A549 treated with AZD9567 at 1 μM for 4 hours (cell line): ENCODE results near the gene COMMD4. TPM values are rescaled to one million over a fixed set of nuclear protein-coding genes. Genes with fewer than 3 reads are reported as not detected.

Experiments used
- total RNA-seq: library from RNA; stranded (reverse); fragments of 200-300 nt; extraction: Qiagen RNA extraction; gene quantifications from 5 replicates; pipeline ENCODE4 v1.2.3, GENCODE V29; 2022; ENCODE audit not compliant: insufficient read depth

COMMD4 gene
- total RNA-seq = 178 to 189 TPM (median 188 TPM) in 5 replicates

DNA sequence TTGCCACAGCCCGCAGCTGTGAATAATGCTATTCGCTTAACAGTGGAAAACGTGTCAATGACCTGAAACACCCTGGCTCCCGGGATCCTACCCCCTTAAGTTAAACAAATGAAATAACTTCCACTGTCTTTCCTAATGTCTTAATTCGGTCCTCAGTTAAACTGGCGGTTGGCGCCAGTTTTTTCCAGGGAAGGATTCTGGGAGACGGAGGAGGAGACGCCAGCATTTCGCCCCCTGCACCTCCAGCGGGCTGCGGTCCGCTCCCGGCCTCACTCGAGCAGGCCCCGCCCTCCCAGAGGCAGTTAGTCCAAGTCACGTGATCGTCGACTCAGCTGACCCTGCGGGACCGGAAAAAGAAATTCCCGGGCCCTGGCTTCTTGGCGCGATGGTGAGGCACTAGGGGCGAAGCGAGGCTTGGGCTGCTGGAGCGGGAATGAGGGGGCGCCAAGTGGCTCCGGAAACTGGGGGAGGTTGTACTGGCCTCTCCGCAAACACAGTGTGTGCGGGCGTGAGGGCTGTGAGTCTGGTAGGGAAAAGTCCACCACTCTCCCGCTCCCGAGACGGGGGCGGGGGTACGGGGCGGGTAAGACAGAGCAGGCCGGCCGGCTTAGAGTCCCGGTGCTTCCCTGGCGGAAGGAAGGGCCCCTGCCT lies at the start of gene COMMD4:
Gene COMMD4 (plus strand): TSS at position 359 of the 651 bp plus-strand sequence. CDS start 27 bp downstream, at position 386.

DNA sequence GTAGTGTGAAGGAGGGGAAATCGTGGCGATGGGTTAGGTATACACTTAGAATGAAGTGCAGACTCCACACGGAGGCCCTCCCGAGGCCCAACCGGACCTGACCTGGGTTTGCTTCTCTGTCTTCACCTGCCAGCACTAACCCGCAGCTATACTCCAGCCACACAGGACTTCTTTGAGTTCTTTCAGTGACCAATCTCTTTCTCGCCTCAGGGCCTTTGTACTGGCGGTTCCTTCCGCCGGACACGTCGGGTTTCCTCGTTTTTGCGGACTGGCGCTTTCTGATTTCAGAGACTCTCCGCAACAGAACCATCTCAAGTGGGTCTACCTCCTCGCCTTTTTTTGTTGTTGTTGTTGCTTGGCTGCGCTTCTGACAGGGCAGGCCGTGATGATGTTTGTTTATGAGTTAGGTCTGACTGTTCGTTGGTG lies 10.9 kb downstream of the COMMD4 start, which contains the start of gene NEIL1:
Gene NEIL1 (plus strand): TSS at position 244 of the 426 bp plus-strand sequence. CDS start 1,867 bp downstream, outside the sequence.

DNA sequence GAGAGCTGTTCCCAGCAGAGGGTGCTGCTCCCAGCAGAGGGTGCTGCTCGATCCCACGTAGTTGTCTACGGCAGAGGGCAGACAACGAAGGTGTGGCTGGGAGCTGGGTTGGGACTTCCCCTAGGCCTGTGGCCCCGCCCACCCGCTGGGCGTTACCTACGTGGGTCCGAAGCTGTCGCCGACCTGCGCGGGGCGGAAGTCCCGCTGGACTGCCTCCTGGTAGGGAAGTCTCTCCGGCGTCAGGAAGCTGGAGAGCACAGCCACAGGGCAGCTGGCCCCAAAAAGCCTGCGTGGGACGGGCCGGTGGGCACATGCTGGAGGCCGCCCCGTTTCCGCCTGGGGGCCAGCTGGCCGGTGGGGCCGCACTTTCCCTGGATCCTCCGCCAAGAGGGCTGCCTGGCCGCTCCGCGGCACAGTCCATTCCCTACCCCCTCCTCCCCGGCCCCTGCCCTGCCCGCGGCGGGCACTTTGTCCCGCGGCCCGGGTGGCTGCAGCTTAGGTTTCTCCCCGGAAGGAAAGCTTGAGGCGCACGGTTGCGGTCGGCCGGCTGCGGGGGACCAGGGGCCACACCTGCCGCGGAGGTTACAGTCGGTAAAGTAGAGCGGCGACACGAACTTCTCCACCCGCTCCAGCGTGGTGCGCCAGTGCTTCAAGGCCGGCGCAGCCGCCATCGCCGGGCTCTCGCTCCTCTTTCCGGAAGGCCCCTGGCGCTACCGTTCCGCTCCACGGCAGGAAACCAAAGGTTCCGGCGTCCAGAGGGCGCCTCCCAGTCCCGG lies 32.2 kb downstream of the COMMD4 start, which contains the start of gene MAN2C1:
Gene MAN2C1 (minus strand): TSS at position 695 of the 776 bp plus-strand sequence. CDS start 24 bp downstream, at position 671.

Other genes with a start within 250 kb of the COMMD4 start
- 29.5 to 40.2 TPM (median 33.6 TPM) in 5 replicates for gene C15orf39, start 134.2 kb upstream of the COMMD4 start, total RNA-seq
- gene GOLGA6C, start 77.7 kb upstream of the COMMD4 start, total RNA-seq = 0.03 TPM in 1 of 5 replicates, not detected in the others
- gene GOLGA6D, start 53.2 kb upstream of the COMMD4 start, total RNA-seq = 0.03 to 0.05 TPM (median 0.03 TPM) in 3 of 5 replicates, not detected in the others
- 1.3 to 7.2 TPM (median 2.2 TPM) in 5 replicates for gene NEIL1, start 11.0 kb downstream of the COMMD4 start, total RNA-seq
- gene MAN2C1, start 32.5 kb downstream of the COMMD4 start, total RNA-seq = 53.0 to 105 TPM (median 93.9 TPM) in 5 replicates
- gene SIN3A, start 115.6 kb downstream of the COMMD4 start, total RNA-seq = 24.7 to 36.4 TPM (median 30.4 TPM) in 5 replicates
- 38.2 to 48.3 TPM (median 43.8 TPM) in 5 replicates for gene PTPN9, start 243.3 kb downstream of the COMMD4 start, total RNA-seq